HG03342 (cell line): ENCODE data around the gene CNFN.

Source experiments
- ATAC-seq: cut with Tn5 transposase; IDR thresholded peaks from one replicate; pipeline ENCODE4 v1.9.1; 2021; ENCODE audit warnings: mild to moderate bottlenecking, moderate library complexity; ENCODE audit not compliant: unreplicated experiment

Gene CNFN

GRCh38 chr19:42389899-42390298, at the start of gene CNFN:
Gene CNFN (minus strand): TSS chr19:42390297. CDS start chr19:42389037, 1,260 bp downstream.
- no peak for ATAC-seq

GRCh38 chr19:42436006-42436405, 45.9 kb upstream of the CNFN start:
- no peak for ATAC-seq

DNA sequence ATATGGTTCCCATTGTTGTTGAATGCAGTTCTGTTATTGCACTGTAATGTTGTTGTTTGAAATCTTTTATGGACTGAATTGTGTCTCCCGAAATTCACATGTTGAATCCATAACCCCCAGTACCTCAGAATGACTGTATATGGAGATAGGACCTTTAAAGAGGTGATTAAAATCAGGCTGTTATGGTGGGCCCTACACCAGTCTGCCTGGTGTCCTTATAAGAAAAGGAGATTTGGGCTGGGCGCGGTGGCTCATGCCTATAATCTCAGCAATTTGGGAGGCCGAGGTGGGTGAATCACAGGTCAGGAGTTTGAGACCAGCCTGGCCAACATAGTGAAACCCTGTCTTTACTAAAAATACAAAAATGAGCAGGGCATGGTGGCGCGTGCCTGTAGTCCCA, 45.2 kb upstream of the CNFN start:
- ATAC-seq, result no peak

- ATAC-seq, result no peak
These were observed 43.6 kb upstream of the CNFN start for GRCh38 chr19:42433503-42434260.

DNA sequence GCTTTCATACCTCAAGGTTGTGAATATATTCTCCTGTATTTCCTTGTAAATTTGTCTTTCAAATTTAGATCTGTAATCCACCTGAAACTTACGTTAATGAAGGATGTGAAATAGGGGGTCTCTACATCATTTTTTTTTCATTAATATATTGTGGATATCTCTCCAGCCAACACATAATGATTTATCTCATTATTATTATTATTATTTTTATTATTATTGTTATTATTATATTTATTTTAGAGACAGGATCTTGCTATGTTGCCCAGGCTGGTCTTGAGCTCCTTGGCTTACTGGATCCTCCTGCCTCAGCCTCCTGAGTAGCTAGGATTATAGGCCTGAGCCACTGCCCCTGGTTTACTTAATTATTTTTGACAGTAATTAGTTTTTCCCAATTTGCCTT, 41.4 kb upstream of the CNFN start:
- no peak for ATAC-seq

DNA sequence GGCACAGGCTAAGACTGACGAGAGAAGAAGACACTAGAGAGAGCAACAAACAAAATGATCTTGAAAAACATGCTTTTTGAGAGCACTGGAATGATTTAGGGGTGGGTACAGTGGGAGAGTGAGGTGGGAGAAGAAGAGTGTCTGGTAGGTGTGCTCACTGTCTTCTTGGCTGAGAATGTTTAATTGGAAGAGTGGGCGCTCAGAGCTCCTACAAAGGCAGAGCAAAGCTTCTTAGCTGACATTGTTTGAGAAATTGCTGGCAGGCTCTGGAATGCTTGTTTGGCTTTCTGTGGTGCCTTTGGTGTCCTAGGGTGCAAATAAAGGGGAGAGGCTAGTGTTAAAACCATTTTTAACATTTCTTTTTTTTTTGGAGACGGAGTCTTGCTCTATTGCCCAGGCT, 38.6 kb upstream of the CNFN start:
- ATAC-seq, result no peak

- no peak for ATAC-seq
These were observed 37.2 kb upstream of the CNFN start, which contains the start of gene LIPE for GRCh38 chr19:42427313-42427712. Gene LIPE (minus strand): TSS chr19:42427388. CDS start chr19:42427149, 239 bp downstream.

DNA sequence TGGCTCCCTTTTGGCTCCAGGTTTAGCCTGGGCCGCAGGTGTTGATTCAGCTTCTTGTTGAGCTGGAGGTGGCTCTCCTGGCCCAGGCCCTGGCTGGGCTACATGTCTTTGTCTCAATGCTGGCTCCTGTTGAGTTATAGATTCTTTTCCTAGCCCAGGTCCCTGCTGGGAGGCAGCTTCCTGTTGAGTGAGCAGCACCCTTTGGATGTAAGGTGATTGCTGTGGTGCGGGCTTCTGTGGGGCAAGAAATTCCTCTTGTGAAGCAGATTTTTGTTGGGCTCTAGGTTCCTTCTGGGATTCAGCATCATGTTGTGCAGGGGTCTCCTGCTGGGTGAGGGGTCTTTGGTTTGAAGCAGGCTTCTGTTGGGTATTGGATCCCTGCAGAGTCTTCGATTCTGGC, 36.5 kb upstream of the CNFN start:
- ATAC-seq, result no peak

DNA sequence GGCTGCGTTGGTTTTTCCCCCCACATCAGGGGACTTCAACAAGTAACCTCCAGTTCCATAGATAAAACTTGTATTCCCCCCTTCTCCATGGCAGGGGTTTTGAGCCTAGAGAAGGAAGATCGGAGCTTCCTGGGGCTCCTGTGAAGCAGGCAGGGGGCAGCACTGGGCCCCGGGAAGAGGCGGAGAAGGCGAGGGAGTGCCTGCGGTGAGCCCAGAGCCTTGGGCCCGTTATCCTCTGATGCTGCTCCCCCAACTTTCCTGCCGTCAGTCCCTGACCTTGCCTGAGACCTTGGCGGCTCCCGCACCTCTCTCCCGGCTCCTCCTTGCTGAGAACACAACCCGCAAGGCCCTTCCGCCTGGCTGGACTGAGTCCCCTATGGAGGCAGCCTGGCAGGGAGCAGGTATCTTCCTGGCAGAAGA, 34.6 kb upstream of the CNFN start:
- no peak for ATAC-seq

DNA sequence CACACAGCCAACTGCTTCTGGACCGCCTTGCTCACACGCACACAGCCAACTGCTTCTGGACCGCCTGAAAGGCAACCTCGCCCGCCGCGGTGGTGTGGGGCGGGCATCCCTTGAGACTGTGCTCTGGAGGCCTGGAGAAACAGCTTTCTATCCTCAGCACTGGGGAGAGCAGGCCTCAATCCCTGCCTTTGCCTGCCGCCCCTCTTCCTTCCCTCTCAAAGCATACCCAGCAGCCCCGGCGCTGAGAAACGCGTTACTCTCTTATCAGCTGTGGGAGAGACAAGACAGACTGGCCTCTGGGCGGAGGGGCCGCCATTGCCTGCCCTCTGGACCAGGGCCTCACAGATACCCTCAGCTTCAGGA, 34.2 kb upstream of the CNFN start:
- ATAC-seq, result no peak

DNA sequence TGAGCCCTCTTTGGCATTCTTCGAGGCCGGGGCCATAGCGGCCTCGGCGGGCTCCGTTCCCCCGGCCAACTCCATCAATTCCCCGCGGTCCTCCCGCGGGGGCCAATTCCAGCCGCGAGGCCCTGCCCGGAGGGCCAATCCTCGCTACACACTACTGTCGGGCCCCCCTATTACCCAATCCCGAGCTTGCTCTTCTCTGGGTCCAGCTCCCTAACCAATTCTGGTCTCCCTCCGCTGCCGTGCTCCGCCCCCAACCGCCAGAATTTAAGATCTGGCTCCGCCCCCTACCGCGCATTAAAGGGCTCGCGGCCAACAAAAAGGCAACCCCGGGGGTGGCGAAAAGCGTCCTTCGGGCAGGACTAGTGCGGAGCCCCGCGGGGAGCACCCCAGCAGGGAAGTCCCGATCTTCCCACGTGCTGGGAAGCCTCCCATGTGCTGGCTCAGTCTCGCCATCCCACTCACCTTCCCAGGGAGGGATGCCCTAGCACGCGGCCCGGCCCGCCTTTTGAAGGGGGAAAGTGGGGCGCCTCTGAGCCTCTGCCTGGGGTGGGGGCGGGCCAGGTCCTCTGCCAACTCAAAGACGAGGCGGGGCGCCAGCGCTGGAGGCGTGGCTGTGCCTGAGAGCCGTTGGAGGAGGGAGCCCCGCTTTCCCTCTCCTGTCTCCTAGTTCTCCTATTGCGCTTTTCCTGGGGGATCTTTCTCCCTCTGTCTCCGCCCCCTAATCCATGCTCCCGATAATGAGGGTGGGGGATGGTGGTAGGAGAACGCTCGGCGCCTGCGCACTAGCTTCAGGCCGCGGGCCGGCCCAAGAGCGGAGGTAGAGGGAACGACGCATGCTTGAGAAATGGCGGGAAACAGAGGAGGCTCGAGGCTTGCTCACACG, 33.6 kb upstream of the CNFN start:
- peak; percentile 82 for ATAC-seq

DNA sequence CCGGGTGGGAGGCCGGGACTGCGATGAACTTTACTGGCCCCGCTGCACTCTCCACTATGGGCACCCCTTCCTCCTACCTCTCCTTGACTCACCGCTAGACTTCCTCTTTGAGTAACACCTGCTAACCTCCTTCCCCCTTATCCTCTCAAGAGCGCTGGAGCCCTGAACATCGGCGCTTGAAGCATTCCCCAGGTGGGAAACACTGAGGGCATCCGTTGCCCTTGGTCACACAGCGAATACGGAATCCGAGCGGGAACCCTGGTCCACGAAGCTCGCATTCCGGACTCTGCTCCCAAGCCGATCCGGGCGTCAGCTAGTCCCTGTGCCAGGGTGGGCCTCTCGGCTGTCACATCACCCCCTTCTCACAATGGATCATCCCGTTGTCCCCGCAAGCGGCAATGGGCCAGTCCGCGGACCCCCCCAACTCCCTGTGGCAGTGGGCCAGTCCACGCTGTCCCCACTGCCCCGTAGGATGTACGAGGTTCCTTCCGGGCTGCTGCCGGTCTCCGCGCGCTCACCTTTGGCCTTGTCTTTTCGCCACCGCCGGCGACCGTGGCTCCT, 32.9 kb upstream of the CNFN start:
- peak; percentile 36 for ATAC-seq

DNA sequence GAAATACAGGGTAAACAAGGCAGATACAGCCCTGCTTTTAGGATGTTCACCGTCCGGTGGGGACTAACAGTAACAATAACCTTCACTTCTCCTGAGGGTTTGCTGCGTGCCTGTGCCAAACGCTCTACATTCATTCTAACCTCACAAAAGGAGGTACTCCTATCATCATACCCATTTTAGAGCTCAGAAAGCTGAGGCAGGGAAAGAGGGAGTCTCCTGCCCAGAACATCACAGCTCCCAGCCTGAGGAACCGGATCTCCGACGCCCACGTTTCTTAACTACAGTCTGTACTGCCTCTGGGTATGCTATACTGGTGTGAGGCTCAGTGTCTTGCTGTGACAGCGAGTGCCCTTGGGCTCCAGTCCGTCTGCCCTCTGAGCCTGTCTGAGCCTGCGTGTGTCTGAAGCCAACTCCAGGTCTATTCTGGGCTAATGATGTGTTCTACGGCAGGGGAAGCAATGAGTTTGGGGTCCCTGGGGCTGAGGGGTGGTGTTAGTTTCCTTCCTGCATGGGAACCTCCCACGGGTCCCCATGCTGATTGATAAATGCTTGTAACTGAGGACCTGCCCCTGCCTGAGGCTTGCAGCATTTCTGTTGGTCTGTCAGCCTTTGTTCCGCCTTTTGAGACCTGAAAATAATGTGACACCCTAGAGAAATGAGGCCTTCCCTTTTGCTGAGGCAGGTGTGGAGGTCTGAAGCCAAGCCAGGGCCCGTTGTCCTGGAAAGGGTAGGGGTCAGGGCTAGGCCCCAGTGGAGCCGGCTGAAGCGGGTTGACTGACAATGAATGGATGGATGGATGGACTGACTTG, 32.2 kb upstream of the CNFN start:
- ATAC-seq, result peak; percentile 7

DNA sequence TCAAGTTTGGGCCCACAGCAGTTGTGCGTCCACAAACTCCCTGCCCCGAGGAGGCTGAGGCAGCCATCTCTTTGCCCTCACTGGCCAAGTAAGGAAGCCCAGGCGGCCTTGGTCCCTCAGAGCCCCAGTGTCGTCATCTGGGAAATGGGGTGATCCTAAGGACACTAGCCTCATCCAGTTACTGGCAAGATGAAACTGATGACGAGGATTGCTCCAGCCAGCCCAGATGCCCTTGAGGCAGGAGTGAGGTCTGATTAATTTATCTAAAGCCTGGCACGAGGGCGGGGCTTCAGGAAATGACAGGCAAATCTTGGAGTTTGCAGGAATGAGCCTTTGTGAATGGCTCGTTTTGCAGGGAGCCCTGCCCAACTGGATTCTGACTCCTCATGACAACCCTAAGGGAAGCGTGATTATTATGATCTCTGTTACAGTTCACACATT, 31.5 kb upstream of the CNFN start:
- no peak for ATAC-seq

GRCh38 chr19:42421101-42421500, 31.0 kb upstream of the CNFN start:
- ATAC-seq, result no peak

- ATAC-seq, result no peak
These were observed 30.0 kb upstream of the CNFN start for GRCh38 chr19:42420055-42420544.

GRCh38 chr19:42419309-42419708, 29.2 kb upstream of the CNFN start:
- no peak for ATAC-seq

DNA sequence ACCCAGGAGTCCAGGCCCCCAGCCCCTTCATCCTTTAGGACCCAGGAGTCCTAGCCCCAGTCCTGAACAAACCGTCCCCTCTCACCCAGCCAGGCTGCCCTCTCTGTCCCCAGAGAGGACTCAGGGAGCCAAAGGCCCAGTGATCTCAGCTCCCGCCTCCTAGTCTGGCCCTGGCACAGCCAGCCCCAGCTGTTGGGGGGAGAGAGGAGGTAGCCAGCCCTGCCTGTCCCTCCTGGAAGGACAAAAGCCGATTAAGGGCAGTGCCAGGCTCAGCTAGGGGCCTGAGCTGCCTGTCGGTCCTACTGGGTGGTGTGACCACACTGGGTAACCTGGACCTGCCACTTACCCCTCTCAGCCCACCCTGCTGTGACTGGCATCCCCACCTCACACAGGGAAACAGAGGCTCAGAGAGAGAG, 22.6 kb upstream of the CNFN start:
- ATAC-seq, result no peak

DNA sequence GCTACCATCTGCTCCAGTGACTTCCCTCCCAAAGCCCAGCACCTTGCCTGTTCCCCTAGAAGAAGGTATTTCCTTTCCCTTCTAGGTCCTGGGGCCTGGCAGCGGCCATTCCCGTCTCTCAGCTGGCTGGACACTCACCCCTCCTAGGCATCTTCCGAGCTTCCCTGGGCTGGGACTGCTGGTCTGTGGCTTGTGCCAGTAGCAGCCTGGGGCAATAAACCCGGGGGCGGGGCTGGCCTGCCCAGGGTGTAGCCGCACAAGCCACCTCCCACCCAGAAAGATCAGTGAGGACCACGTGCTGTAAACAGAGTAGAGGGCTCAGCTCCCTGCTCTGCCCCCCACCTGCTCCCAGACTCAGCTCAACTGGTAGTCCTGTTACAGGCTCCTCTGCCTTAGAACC, 22.1 kb upstream of the CNFN start:
- no peak for ATAC-seq

- no peak for ATAC-seq
These were observed 21.6 kb upstream of the CNFN start for GRCh38 chr19:42411581-42412178.
